ENCODE results near the gene GNL2. TPM values are rescaled to one million over a fixed set of nuclear protein-coding genes. Genes with fewer than 3 reads are reported as not detected.

Gene GNL2
- total and polyA plus RNA-seq, 9 of the 15 experiments (the other 6 are each of a cell fraction or from before 2014, with no cell fraction given) = 156 to 371 (median 263) TPM

GRCh38 chr1:37562984-37563383, 32.8 kb downstream of the GNL2 start (continued):
- TF ChIP-seq SMC3 (conservative IDR thresholded peaks at IDR 0.05; ENCODE audit: insufficient read depth, low read depth, low read length) = no peak
- no peak for TF ChIP-seq ILK (tag; IDR thresholded peaks at IDR 0.05; ENCODE audit: borderline replicate concordance, low read depth)
- TF ChIP-seq CBFA2T3 (IDR thresholded peaks at IDR 0.05) = peak; percentile 94
- no peak for TF ChIP-seq SLC30A9 (CRISPR knock-in tag; IDR thresholded peaks at IDR 0.05)
- TF ChIP-seq KHSRP (IDR thresholded peaks at IDR 0.05) = no peak
- TF ChIP-seq RFX7 (CRISPR knock-in tag; IDR thresholded peaks at IDR 0.05) = no peak
- TF ChIP-seq MNT (conservative IDR thresholded peaks at IDR 0.05) = peak in 1 of 2 experiments; percentile 22; a peak in 1 of 4 replicates
- no peak for TF ChIP-seq ZNF75A (CRISPR knock-in tag; IDR thresholded peaks at IDR 0.05)
- no peak for TF ChIP-seq POLR2A (conservative IDR thresholded peaks at IDR 0.05)
- peak; percentile 93 for TF ChIP-seq GATA2 (CRISPR knock-in tag; IDR thresholded peaks at IDR 0.05)
- TF ChIP-seq TCF3 (CRISPR knock-in tag; IDR thresholded peaks at IDR 0.05) = peak; percentile 98
- TF ChIP-seq TSC22D4 (tag; IDR thresholded peaks at IDR 0.05) = no peak
- TF ChIP-seq ELK1 (CRISPR knock-in tag; IDR thresholded peaks at IDR 0.05) = no peak
- TF ChIP-seq ZNF24 (IDR thresholded peaks at IDR 0.05) = no peak
- no peak; the same call in 1 of the 2 replicates for TF ChIP-seq MTA3 (IDR thresholded peaks at IDR 0.05; ENCODE audit: borderline replicate concordance)
- TF ChIP-seq MCM3 (IDR thresholded peaks at IDR 0.05) = no peak
- peak; percentile 93 for TF ChIP-seq TEAD4 (IDR thresholded peaks at IDR 0.05; ENCODE audit: low read length)
- TF ChIP-seq TEAD4 (CRISPR knock-in tag; IDR thresholded peaks at IDR 0.05; ENCODE audit: borderline replicate concordance) = no peak
- no peak; the same call in 1 of the 2 replicates for TF ChIP-seq ZBTB43 (CRISPR knock-in tag; IDR thresholded peaks at IDR 0.05)
- TF ChIP-seq PHB2 (IDR thresholded peaks at IDR 0.05; ENCODE audit: low read depth) = peak; percentile 76
- TF ChIP-seq NCOR1 (IDR thresholded peaks at IDR 0.05) = peak; percentile 94
- TF ChIP-seq KDM1A (IDR thresholded peaks at IDR 0.05) = peak; percentile 63 to 68
- TF ChIP-seq FOXA3 (CRISPR knock-in tag; conservative IDR thresholded peaks at IDR 0.05 in 1 of 2, IDR thresholded peaks at IDR 0.05 in 1 of 2) = peak in 1 of 2 experiments; percentile 29; a peak in 1 of 4 replicates
- no peak for TF ChIP-seq U2AF1 (optimal IDR thresholded peaks at IDR 0.05; ENCODE audit: low read depth, low read length)
- 0 out of 2 replicates have a peak, but pooled peaks have one; percentile 25 for TF ChIP-seq EHMT2 (IDR thresholded peaks at IDR 0.05)
- TF ChIP-seq HLTF (IDR thresholded peaks at IDR 0.05) = no peak
- no peak for TF ChIP-seq ZNF444 (CRISPR knock-in tag; IDR thresholded peaks at IDR 0.05)
- no peak for TF ChIP-seq E2F1 (CRISPR knock-in tag; IDR thresholded peaks at IDR 0.05)
- TF ChIP-seq STAT5A (IDR thresholded peaks at IDR 0.05; ENCODE audit: borderline replicate concordance, low read length) = peak; percentile 80
- no peak for TF ChIP-seq ZNF778 (CRISPR knock-in tag; IDR thresholded peaks at IDR 0.05)
